GM18951 (cell line): ENCODE measurements around the gene EEF1AKMT2.

Experiments
- POLR2A ChIP-seq: IDR thresholded peaks from 4 replicates; pipeline ENCODE4 v1.6.1; 2011; ENCODE audit warnings: mild to moderate bottlenecking; ENCODE audit not compliant: insufficient read length, insufficient read depth; ENCODE audit errors: extremely low read depth
- in situ Hi-C: fragments of 300-500 bp; cut with MboI; formaldehyde crosslinking; loops from one replicate; pipeline ENCODE4 v1.12.0; 2022; ENCODE audit warnings: low sequenced_read_pairs, mixed read lengths, inconsistent platforms; ENCODE audit not compliant: unreplicated experiment

Gene EEF1AKMT2

GRCh38 chr10:124719213-124719851 lies 72.4 kb downstream of the EEF1AKMT2 start:
- TF ChIP-seq POLR2A: no peak
- in situ Hi-C loops: no loop called here

DNA sequence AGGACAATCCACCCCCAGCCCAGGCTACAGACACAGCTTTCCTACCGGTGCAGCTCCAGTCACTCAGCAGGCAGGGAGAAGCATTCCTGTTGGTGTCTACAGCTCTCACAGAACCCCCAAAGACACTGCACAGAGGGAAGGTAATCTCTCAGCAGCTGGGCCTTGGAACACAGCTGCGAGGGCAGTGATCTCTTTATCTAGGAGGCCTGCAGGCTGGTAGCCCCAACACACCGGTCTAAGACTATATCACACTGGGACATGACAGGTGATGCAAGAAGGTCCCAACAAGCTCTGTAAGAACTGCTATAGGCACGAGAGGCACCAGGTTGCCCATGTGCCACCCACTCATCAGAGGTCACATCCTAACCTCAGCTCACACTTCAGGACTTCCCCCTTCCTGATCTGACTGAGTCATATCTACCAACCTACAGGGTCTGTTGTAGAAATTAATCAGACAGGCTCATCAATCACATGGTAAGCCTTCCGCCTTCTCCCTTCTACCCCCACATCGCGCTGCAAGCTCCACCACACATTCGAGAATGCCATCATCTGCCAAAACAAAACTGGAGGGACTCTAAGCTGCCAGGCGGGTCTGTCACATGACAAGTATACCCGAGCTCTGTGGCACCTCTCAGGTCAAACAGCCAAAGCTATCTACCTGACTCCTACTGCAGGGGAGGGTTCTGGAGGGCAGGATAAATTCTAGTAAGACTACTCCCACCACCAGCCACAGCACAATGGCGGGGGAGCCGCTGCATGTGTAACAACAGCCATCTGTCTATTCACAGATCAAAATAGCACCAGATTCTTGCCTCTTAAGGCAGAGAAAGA lies 73.6 kb downstream of the EEF1AKMT2 start:
- no peak for TF ChIP-seq POLR2A
- in situ Hi-C loops: no loop called here

DNA sequence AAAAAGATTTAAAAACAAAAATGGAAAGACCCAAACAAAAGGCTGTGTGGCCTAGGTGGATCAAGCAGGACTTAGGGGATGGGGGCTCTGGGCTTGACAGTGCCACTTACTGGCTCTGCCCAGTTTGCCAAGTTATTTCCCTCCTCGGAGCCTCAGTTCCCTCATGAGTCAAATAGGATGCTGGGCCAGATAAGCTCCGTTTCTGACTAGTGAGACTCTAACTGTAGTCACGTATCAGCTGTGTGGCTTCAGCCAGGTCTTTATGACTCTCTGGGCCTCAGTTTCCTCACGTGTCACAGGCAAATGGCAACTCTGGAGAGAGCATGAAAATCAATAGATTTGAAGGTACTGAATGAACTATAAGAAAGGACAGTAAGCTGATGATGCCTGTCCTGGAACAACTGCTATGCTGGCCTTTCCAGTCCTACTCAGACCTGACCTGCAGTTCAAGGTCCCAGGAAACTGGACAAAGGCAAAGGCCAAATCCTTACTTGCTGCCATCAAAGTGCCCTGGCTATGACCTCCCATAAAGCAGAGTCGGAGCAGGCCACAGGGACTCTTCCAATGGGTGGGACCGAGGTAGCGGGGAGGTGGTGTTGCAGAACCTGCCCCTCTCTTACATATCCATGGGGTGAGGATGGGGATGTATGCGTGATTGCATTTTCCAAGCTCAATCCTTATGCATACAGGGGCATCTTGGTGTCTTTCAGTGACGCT lies 74.5 kb downstream of the EEF1AKMT2 start:
- in situ Hi-C loops: no loop called here
- no peak for TF ChIP-seq POLR2A

- no peak for TF ChIP-seq POLR2A
- in situ Hi-C loops: no loop called here
Measured at GRCh38 chr10:124716369-124716768, 75.3 kb downstream of the EEF1AKMT2 start.

DNA sequence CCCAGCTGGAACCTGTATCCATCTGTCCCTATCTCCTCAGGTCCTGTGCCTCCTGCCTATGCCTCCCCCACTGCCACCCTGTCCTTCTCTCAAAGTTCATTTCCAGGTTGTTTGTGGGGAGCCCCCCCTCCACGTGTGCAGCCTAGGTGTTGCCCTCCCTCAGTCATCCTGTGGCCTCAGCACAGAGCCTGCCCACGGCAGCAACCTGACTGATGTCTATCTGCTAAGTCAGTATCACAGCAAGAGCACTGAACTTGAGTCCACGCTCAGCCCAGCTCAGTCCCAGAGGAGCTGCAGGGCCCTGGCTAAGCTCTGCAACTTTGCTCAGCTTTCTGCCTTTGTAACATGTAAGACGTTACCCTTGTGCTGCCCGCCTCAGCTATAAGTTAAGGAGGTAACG lies 76.2 kb downstream of the EEF1AKMT2 start:
- TF ChIP-seq POLR2A: no peak
- in situ Hi-C loops: no loop called here

GRCh38 chr10:124713679-124714255 lies 77.9 kb downstream of the EEF1AKMT2 start:
- in situ Hi-C loops: no loop called here

DNA sequence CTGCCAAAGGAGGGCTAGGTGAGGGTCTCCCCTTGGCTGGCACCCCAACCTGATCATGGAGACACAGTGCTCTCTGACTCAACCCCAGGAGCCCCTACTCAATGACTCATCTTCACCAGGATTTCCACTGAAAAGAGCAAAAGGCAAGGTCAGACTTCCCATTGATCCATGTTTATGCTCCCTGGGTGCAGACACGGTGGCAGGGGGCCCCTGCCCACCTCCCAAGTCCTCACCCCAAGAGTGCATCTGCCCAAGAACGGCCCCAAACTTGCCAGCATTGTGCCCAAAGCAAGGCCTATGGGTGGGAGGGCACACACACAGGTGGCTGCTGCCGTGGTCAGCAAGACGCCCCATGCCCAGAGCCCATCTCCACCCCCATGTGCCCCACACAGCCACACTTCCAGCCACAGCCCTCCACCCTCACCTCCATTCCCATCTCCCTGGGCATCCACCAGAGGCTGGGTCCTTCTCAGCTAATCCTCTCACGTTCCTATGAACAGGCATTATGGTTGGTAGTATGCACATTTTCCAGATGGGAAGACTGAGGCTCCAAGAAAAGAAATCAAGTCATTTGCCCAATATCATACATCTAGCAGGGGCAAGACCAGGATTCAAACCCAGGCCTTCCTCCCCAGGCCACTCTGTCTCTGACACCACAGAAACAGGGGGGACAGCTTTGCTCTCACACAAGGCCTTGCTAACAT lies 78.8 kb downstream of the EEF1AKMT2 start:
- in situ Hi-C loops: no loop called here
- no peak for TF ChIP-seq POLR2A

More at GRCh38 chr10:124713679-124714255, 77.9 kb downstream of the EEF1AKMT2 start:
- TF ChIP-seq POLR2A: no peak

DNA sequence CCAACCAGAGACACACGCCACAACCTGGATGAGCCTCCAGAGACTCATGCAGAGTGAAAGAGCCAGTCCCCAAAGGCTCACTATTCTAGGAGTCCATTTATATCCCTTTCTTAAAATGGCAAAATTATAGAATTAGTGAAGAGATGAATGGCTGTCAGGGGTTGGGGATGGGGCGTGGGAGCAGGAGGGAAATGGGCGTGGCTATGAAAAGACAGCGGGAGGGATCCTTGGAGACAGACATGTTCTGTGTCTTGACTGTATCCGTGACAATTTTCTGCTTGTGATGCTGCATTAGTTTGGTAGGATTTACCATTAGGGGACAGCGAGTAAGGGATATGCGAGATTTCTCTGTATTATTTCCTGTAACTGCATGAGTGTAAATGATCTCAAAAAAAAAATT lies 80.5 kb downstream of the EEF1AKMT2 start:
- in situ Hi-C loops: no loop called here
- no peak for TF ChIP-seq POLR2A

DNA sequence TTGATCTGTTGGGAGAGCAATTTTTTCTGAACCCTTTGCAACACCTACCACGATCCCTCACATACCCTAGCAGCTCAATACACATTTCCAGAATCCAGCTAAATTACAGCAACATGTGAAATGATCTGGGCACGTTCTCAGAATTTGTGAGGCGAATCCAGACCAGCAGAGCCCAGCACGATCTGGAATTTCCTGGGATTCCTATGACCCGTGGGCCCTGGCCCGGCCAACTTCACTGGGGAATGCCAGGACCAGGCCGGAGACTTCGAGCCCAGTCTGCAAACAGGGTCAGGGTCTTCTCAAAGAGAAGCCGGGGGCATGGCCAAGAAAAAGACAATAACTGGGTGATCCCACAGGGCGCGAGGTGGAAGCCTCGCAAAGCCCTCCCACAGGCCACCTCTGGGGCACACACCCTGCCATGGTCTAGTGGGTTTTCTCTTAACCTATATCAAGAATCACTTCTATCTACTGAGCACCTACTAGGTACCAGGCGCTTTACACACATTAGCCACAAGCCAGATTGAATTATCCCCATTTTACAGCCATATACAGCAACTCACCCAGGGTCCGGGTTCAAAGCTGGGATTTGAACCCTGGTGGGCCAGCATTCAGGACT lies 81.3 kb downstream of the EEF1AKMT2 start:
- TF ChIP-seq POLR2A: no peak
- in situ Hi-C loops: no loop called here

DNA sequence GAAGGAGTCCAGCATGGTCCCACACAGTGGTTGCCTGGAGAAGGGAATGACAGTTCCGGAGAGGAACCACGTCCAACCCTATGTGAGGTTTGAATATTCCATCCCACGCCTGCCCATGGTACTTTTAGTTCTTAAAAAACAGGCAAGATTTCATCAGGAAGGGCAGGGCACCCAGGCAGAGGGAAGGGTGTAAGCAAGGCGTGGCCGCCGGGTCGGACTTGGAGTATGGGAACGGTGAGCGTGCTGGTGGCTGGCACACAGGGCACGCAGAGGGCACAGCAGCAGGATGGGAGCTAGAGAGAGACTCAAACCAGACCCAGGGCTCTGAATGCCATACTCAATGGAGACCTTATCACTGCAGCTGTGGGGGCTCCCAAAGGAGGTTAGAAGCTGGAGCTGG lies 81.8 kb downstream of the EEF1AKMT2 start:
- no peak for TF ChIP-seq POLR2A
- in situ Hi-C loops: no loop called here

- TF ChIP-seq POLR2A: no peak
- in situ Hi-C loops: no loop called here
Measured at GRCh38 chr10:124708922-124709520, 82.7 kb downstream of the EEF1AKMT2 start.

DNA sequence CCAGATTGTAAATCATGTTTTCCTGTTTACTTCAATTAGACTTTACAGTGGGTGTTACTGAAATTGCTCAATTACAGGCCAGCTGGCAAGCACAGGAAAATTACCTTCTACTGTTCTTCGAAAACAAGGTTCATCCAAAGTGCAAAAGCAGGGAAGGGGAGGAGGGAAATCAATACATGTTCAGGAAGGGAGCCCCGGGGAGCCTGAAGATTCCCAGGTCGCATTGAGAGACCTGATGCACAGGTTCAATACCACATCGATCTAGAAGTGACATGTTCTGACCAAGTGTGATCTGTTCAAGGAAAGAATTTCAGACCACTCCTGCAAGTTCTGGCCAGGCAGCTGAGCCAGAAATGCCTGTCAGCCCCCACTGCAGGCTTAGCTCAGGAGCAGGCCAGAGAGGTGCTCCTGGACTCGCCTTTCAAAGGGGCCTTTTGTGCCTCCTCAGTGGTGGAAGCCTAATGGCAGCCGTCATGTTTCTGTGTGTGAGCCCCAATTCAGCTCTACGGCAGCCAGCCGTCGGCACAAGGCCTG lies 83.4 kb downstream of the EEF1AKMT2 start:
- TF ChIP-seq POLR2A: no peak
- in situ Hi-C loops: no loop called here
